ENCODE measurements around the gene WFDC10A.

- TF ChIP-seq POLR2A (IDR thresholded peaks at IDR 0.05; ENCODE audit: low read depth, low read length) = no peak
- TF ChIP-seq CTCF (IDR thresholded peaks at IDR 0.05; ENCODE audit: extremely low read depth in 1 of 2, insufficient read depth in 1 of 2, low read depth in 1 of 2, low read length in 2 of 2) = no peak
- TF ChIP-seq EZH2 (IDR thresholded peaks at IDR 0.05; ENCODE audit: borderline replicate concordance, low read depth, low read length, severe bottlenecking) = no peak
- no peak for TF ChIP-seq MYC (IDR thresholded peaks at IDR 0.05; ENCODE audit: low read depth, low read length)
These were observed 40.7 kb upstream of the WFDC10A start for GRCh38 chr20:45588800-45589199.
